ENCODE data around the gene C1orf53.

DNA sequence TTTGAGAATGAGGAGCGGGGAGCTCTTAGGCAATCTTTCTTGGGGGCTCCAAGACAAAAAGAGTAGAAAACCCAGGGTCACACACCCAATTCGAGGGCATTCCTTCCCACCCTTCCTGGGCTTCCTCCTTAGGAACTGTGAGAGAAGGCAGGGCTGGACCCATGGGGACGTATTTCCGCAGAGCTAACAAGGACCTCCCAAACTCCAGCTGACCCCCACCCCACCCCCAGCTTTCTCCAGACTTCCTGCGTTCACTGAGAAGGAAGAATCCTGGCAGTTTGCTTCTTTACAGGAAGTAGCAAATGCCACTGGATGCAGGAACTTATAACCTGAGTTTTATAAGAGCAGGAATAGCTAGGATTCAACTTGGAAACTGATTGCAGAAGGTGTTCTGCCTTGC is 12.1 kb downstream of the C1orf53 start:
- TF ChIP-seq, protein P1, sequence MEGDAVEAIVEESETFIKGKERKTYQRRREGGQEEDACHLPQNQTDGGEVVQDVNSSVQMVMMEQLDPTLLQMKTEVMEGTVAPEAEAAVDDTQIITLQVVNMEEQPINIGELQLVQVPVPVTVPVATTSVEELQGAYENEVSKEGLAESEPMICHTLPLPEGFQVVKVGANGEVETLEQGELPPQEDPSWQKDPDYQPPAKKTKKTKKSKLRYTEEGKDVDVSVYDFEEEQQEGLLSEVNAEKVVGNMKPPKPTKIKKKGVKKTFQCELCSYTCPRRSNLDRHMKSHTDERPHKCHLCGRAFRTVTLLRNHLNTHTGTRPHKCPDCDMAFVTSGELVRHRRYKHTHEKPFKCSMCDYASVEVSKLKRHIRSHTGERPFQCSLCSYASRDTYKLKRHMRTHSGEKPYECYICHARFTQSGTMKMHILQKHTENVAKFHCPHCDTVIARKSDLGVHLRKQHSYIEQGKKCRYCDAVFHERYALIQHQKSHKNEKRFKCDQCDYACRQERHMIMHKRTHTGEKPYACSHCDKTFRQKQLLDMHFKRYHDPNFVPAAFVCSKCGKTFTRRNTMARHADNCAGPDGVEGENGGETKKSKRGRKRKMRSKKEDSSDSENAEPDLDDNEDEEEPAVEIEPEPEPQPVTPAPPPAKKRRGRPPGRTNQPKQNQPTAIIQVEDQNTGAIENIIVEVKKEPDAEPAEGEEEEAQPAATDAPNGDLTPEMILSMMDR (IDR thresholded peaks at IDR 0.05): no peak
- TF ChIP-seq SIN3A (IDR thresholded peaks at IDR 0.05; ENCODE audit: borderline replicate concordance, insufficient read depth, low read depth, low read length): no peak
- TF ChIP-seq, protein P2, sequence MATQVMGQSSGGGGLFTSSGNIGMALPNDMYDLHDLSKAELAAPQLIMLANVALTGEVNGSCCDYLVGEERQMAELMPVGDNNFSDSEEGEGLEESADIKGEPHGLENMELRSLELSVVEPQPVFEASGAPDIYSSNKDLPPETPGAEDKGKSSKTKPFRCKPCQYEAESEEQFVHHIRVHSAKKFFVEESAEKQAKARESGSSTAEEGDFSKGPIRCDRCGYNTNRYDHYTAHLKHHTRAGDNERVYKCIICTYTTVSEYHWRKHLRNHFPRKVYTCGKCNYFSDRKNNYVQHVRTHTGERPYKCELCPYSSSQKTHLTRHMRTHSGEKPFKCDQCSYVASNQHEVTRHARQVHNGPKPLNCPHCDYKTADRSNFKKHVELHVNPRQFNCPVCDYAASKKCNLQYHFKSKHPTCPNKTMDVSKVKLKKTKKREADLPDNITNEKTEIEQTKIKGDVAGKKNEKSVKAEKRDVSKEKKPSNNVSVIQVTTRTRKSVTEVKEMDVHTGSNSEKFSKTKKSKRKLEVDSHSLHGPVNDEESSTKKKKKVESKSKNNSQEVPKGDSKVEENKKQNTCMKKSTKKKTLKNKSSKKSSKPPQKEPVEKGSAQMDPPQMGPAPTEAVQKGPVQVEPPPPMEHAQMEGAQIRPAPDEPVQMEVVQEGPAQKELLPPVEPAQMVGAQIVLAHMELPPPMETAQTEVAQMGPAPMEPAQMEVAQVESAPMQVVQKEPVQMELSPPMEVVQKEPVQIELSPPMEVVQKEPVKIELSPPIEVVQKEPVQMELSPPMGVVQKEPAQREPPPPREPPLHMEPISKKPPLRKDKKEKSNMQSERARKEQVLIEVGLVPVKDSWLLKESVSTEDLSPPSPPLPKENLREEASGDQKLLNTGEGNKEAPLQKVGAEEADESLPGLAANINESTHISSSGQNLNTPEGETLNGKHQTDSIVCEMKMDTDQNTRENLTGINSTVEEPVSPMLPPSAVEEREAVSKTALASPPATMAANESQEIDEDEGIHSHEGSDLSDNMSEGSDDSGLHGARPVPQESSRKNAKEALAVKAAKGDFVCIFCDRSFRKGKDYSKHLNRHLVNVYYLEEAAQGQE (IDR thresholded peaks at IDR 0.05; ENCODE audit: insufficient read depth in 1 of 2, low read depth in 2 of 2, low read length in 1 of 2): no peak
- TF ChIP-seq POLR2AphosphoS5 (IDR thresholded peaks at IDR 0.05; ENCODE audit: low read depth, low read length): no peak
- no peak for TF ChIP-seq TCF7L2 (IDR thresholded peaks at IDR 0.05; ENCODE audit: low read depth, low read length)
